DND-41 (cell line): Measurements from ENCODE around the gene PXMP2.

ENCODE experiments used
- ATAC-seq: fragments of 200-7000 bp; cut with Tn5 transposase; 3 replicates; pipeline ENCODE4 v1.9.1; 2021; ENCODE audit warnings: low read depth; ENCODE audit not compliant: insufficient read depth
- DNase-seq: peaks from one replicate; pipeline ENCODE4 v3.0.0-alpha.2; 2020
- H2AFZ ChIP-seq: 2 replicates; pipeline ENCODE4 v1.6.0; 2012; ENCODE audit warnings: low read depth, low read length
- H3K27ac ChIP-seq: 2 replicates; pipeline ENCODE4 v1.5.1; 2012; ENCODE audit warnings: low read length, inconsistent platforms
- H3K27me3 ChIP-seq: fragments of 200-600 bp; sonication (generic); 2 replicates; pipeline ENCODE4 v1.6.0; 2012; ENCODE audit warnings: low read length, mild to moderate bottlenecking, inconsistent platforms; ENCODE audit not compliant: insufficient read depth, poor library complexity
- H3K36me3 ChIP-seq: 2 replicates; pipeline ENCODE4 v1.5.1; 2012; ENCODE audit warnings: low read length, inconsistent platforms; ENCODE audit not compliant: insufficient read depth
- H3K4me1 ChIP-seq: 2 replicates; pipeline ENCODE4 v1.5.1; 2012; ENCODE audit warnings: mild to moderate bottlenecking, low read length; ENCODE audit not compliant: insufficient read depth
- H3K4me2 ChIP-seq: 2 replicates; pipeline ENCODE4 v1.6.0; 2012; ENCODE audit warnings: mild to moderate bottlenecking, moderate library complexity, low read length, inconsistent platforms; ENCODE audit not compliant: insufficient read depth
- H3K4me3 ChIP-seq, 2 experiments: fragments of 200-600 bp in 1 of 2; shearing (Covaris generic) in 1 of 2; 2 replicates each; pipeline ENCODE4 v1.5.1; 2012 to 2016; ENCODE audit warnings: inconsistent platforms in 2 of 2, low read length in 2 of 2, mild to moderate bottlenecking in 2 of 2, low read depth in 1 of 2, moderate library complexity in 1 of 2
- H3K79me2 ChIP-seq: 2 replicates; pipeline ENCODE4 v1.6.0; 2012; ENCODE audit warnings: low read length, inconsistent platforms; ENCODE audit not compliant: insufficient read depth
- H3K9ac ChIP-seq: 2 replicates; pipeline ENCODE4 v1.6.0; 2012; ENCODE audit warnings: low read depth, mild to moderate bottlenecking, inconsistent platforms, low read length, moderate library complexity
- H3K9me3 ChIP-seq: 2 replicates; pipeline ENCODE4 v1.5.1; 2012; ENCODE audit warnings: low read length, moderate library complexity, mild to moderate bottlenecking, inconsistent platforms; ENCODE audit not compliant: insufficient read depth, severe bottlenecking
- H4K20me1 ChIP-seq: 2 replicates; pipeline ENCODE4 v1.6.0; 2012; ENCODE audit warnings: low read length; ENCODE audit not compliant: insufficient read depth
- EZH2 ChIP-seq: IDR thresholded peaks from 3 replicates; pipeline ENCODE4 v1.6.1; 2012; ENCODE audit warnings: borderline replicate concordance, low read depth, mild to moderate bottlenecking, moderate library complexity, low read length, inconsistent platforms; ENCODE audit not compliant: severe bottlenecking
- TF ChIP-seq, protein P1 (sequence below): IDR thresholded peaks from 2 replicates; pipeline ENCODE4 v1.5.1; 2012; ENCODE audit warnings: borderline replicate concordance, low read length, moderate library complexity, mild to moderate bottlenecking; ENCODE audit not compliant: poor library complexity, severe bottlenecking; ENCODE audit errors: extremely low read depth

PXMP2 gene

GRCh38 chr12:132673288-132674179 lies 13.9 kb upstream of the PXMP2 start:
- H3K9ac ChIP-seq = no peak overlapping the region

GRCh38 chr12:132674561-132674960 lies 12.8 kb upstream of the PXMP2 start:
- no peak overlapping the region for H3K27ac ChIP-seq
- H2AFZ ChIP-seq = no peak overlapping the region
- H3K27me3 ChIP-seq = no peaks in the 10 kb centered on the region
- no peak for TF ChIP-seq EZH2
- TF ChIP-seq, protein P1, sequence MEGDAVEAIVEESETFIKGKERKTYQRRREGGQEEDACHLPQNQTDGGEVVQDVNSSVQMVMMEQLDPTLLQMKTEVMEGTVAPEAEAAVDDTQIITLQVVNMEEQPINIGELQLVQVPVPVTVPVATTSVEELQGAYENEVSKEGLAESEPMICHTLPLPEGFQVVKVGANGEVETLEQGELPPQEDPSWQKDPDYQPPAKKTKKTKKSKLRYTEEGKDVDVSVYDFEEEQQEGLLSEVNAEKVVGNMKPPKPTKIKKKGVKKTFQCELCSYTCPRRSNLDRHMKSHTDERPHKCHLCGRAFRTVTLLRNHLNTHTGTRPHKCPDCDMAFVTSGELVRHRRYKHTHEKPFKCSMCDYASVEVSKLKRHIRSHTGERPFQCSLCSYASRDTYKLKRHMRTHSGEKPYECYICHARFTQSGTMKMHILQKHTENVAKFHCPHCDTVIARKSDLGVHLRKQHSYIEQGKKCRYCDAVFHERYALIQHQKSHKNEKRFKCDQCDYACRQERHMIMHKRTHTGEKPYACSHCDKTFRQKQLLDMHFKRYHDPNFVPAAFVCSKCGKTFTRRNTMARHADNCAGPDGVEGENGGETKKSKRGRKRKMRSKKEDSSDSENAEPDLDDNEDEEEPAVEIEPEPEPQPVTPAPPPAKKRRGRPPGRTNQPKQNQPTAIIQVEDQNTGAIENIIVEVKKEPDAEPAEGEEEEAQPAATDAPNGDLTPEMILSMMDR = no peak
- H4K20me1 ChIP-seq = peaks cover 68% of the 10 kb centered on the region
- H3K9me3 ChIP-seq = no peaks in the 10 kb centered on the region
- peaks cover 56% of the 10 kb centered on the region for H3K79me2 ChIP-seq
- H3K9ac ChIP-seq = no peak overlapping the region
- H3K4me2 ChIP-seq = no peak overlapping the region
- DNase-seq (no peak), ATAC-seq (no peak)
- no peak overlapping the region for H3K4me3 ChIP-seq
- H3K4me1 ChIP-seq = no peaks in the 10 kb centered on the region
- peaks cover 96% of the 10 kb centered on the region for H3K36me3 ChIP-seq

More at GRCh38 chr12:132673288-132674179, 13.9 kb upstream of the PXMP2 start:
- H3K36me3 ChIP-seq = peaks cover 96% of the 10 kb centered on the region
- H3K27ac ChIP-seq = no peak overlapping the region
- TF ChIP-seq, protein P1 = no peak
- no peak for TF ChIP-seq EZH2
- no peak overlapping the region for H3K4me2 ChIP-seq
- H3K9me3 ChIP-seq = no peaks in the 10 kb centered on the region
- no peak overlapping the region for H3K4me3 ChIP-seq
- H3K79me2 ChIP-seq = peaks cover 48% of the 10 kb centered on the region
- no peak for ATAC-seq
- H3K27me3 ChIP-seq = no peaks in the 10 kb centered on the region
- H4K20me1 ChIP-seq = peaks cover 60% of the 10 kb centered on the region
- no peak overlapping the region for H2AFZ ChIP-seq
- no peak for DNase-seq
- no peaks in the 10 kb centered on the region for H3K4me1 ChIP-seq

- peaks cover 99% of the 10 kb centered on the region for H3K36me3 ChIP-seq
- peaks cover 67% of the 10 kb centered on the region for H3K79me2 ChIP-seq
- no peak overlapping the region for H3K4me3 ChIP-seq
- peaks cover 3% of the 10 kb centered on the region; the same call in 1 of the 2 replicates for H3K4me1 ChIP-seq
- DNase-seq (no peak), ATAC-seq (no peak)
- H3K27ac ChIP-seq = no peak overlapping the region
- H2AFZ ChIP-seq = no peak overlapping the region
- H3K9me3 ChIP-seq = no peaks in the 10 kb centered on the region
- H3K4me2 ChIP-seq = no peak overlapping the region
- no peaks in the 10 kb centered on the region for H3K27me3 ChIP-seq
- H4K20me1 ChIP-seq = peaks cover 82% of the 10 kb centered on the region
- H3K9ac ChIP-seq = no peak overlapping the region
- TF ChIP-seq EZH2 = no peak
- TF ChIP-seq, protein P1 = no peak
Observed at GRCh38 chr12:132675757-132676432, 11.5 kb upstream of the PXMP2 start.
